ENCODE data around the gene RBM15. TPM values are rescaled to one million over a fixed set of nuclear protein-coding genes. Genes with fewer than 3 reads are reported as not detected.

The RBM15 gene
- total and polyA plus RNA-seq, 2 of the 4 experiments (the other 2 are of a cell fraction), result 6.3 to 31.7 TPM

GRCh38 chr1:110348050-110348449 lies 8.9 kb downstream of the RBM15 start:
- peaks cover 8% of the 10 kb centered on the region for H3K9me1 ChIP-seq (ENCODE audit: insufficient read depth, low read length)
- H3K18ac ChIP-seq (ENCODE audit: low read depth, low read length), result no peak overlapping the region
- peaks cover 9% of the 10 kb centered on the region for H3K4me1 ChIP-seq (ENCODE audit: control insufficient read depth, insufficient read depth, low read length)
- H3K4me3 ChIP-seq (ENCODE audit: insufficient read depth, low read depth, low read length), result no peak overlapping the region
- ATAC-seq (ENCODE audit: low read depth) (peak; percentile 53; the same call in 1 of the 2 replicates), DNase-seq (no peak)
- no peak overlapping the region for H2AK9ac ChIP-seq (replicated peaks; ENCODE audit: low read depth, low read length, poor library complexity)
- H3K79me1 ChIP-seq (ENCODE audit: low read depth in 1 of 2, low read length in 2 of 2), result peaks cover 22 to 34% of the 10 kb centered on the region in 2 experiments
- H2AFZ ChIP-seq (replicated peaks; ENCODE audit: low read length, poor library complexity), result no peak overlapping the region
- ChIA-PET POLR2A (ENCODE audit: unreplicated experiment) (interaction anchor here (0.8 kb wide), 1 partner anchor 148 kb away, joined by 3 read pairs; no protein-coding TSS in a partner anchor), CTCF (no interaction called here)
- intact Hi-C loops (cut with micrococcal nuclease) (no loop called here), dilution Hi-C loops (cut with HindIII; ENCODE audit: low sequenced_read_pairs, unreplicated experiment) (no loop called here), in situ Hi-C loops (cut with MboI; ENCODE audit: low sequenced_read_pairs) (no loop called here)
- no peak overlapping the region for H2BK15ac ChIP-seq (ENCODE audit: low read depth, low read length)
- no peak overlapping the region for H3K9ac ChIP-seq (ENCODE audit: low read depth, low read length)
- H2BK20ac ChIP-seq (ENCODE audit: low read depth, low read length), result no peak overlapping the region
- no peak overlapping the region for H2AK5ac ChIP-seq (ENCODE audit: low read depth, low read length)
- H2BK5ac ChIP-seq (ENCODE audit: low read depth, low read length, poor library complexity, severe bottlenecking), result peak overlapping the region; percentile 38
- no peak overlapping the region for H4K5ac ChIP-seq (ENCODE audit: low read depth, low read length)
- no peaks in the 10 kb centered on the region for H3K27me3 ChIP-seq (ENCODE audit: control insufficient read depth, insufficient read depth, low read length)
- H3K56ac ChIP-seq (ENCODE audit: extremely low read depth, insufficient read depth, low read length), result no peak overlapping the region
- BruUV-seq (replicated peaks), result no TSS peak
- no CpG with 5 or more reads among the region's 2 CpGs for WGBS, 2 experiments (ENCODE audit: extremely low coverage in 2 of 2, insufficient read length in 1 of 2)
- no peak overlapping the region for H4K8ac ChIP-seq (ENCODE audit: low read depth in 2 of 2, low read length in 2 of 2)
- peaks cover 9% of the 10 kb centered on the region for H3K36me3 ChIP-seq (ENCODE audit: control insufficient read depth, insufficient read depth, low read length)
- H3K27ac ChIP-seq (ENCODE audit: insufficient read depth, low read length), result no peak overlapping the region; the same call in 1 of the 2 replicates
- TF ChIP-seq FOS (IDR thresholded peaks at IDR 0.05; ENCODE audit: low read depth, low read length), result no peak
- no peak for TF ChIP-seq MAZ (IDR thresholded peaks at IDR 0.05; ENCODE audit: borderline replicate concordance, low read depth, low read length)
- TF ChIP-seq POLR2A (IDR thresholded peaks at IDR 0.05; ENCODE audit: low read depth, low read length), result no peak
- no peak for TF ChIP-seq RFX5 (IDR thresholded peaks at IDR 0.05; ENCODE audit: low read depth, low read length)
- no peak for TF ChIP-seq RCOR1 (IDR thresholded peaks at IDR 0.05; ENCODE audit: insufficient replicate concordance, low read length)
- H2BK120ac ChIP-seq (ENCODE audit: low read depth, low read length), result no peak overlapping the region
- H3K4me2 ChIP-seq (ENCODE audit: low read depth, low read length), result peak overlapping the region; percentile 71
- no peak overlapping the region for H4K91ac ChIP-seq (ENCODE audit: insufficient read depth, low read depth, low read length)
- no peak overlapping the region for H3K4ac ChIP-seq (ENCODE audit: low read depth, low read length)
- no peak overlapping the region for H3K14ac ChIP-seq (replicated peaks; ENCODE audit: low read depth, low read length)
- no peak overlapping the region for H3K23ac ChIP-seq (ENCODE audit: low read depth, low read length)
- no peaks in the 10 kb centered on the region for H3K9me3 ChIP-seq (ENCODE audit: control insufficient read depth, insufficient read depth, low read length)
- peaks cover 7% of the 10 kb centered on the region; the same call in 1 of the 2 replicates for H4K20me1 ChIP-seq (ENCODE audit: insufficient read depth, low read length)

All from IMR-90 (cell line).